Left hindlimb (tissue), 1 donor: ENCODE data around the gene MEFV.

Experiments used
- DNase-seq: peaks from one replicate; pipeline ENCODE4 v3.0.0-alpha.2; 2018

The MEFV gene

GRCh38 chr16:3268294-3268693 is 11.9 kb upstream of the MEFV start:
- DNase-seq, result no peak

GRCh38 chr16:3266873-3267537 is 10.6 kb upstream of the MEFV start:
- DNase-seq, result peak; percentile 59

GRCh38 chr16:3264137-3265036 is 8.0 kb upstream of the MEFV start:
- DNase-seq, result peak; percentile 99

GRCh38 chr16:3262517-3262916 is 6.1 kb upstream of the MEFV start:
- DNase-seq, result no peak

GRCh38 chr16:3259836-3260235 is 3.4 kb upstream of the MEFV start:
- DNase-seq, result no peak

- no peak for DNase-seq
Observed at GRCh38 chr16:3256866-3257465, 533 bp upstream of the MEFV start.

GRCh38 chr16:3254309-3254708 is 2.1 kb downstream of the MEFV start:
- no peak for DNase-seq

- no peak for DNase-seq
Observed at GRCh38 chr16:3252967-3253366, 3.5 kb downstream of the MEFV start.

- DNase-seq, result no peak
Observed at GRCh38 chr16:3249451-3249850, 7.0 kb downstream of the MEFV start.

- no peak for DNase-seq
Observed at GRCh38 chr16:3249020-3249419, 7.4 kb downstream of the MEFV start.

GRCh38 chr16:3248596-3248995 is 7.8 kb downstream of the MEFV start:
- no peak for DNase-seq

- DNase-seq, result no peak
Observed at GRCh38 chr16:3246876-3247275, 9.6 kb downstream of the MEFV start.

- no peak for DNase-seq
Observed at GRCh38 chr16:3246002-3246401, 10.4 kb downstream of the MEFV start.

- DNase-seq, result no peak
Observed at GRCh38 chr16:3243882-3244281, 12.6 kb downstream of the MEFV start.

- no peak for DNase-seq
Observed at GRCh38 chr16:3242709-3243108, 13.7 kb downstream of the MEFV start.

GRCh38 chr16:3241761-3242160 is 14.7 kb downstream of the MEFV start:
- DNase-seq, result no peak

GRCh38 chr16:3235856-3236669 is 20.4 kb downstream of the MEFV start:
- DNase-seq, result no peak

GRCh38 chr16:3234857-3235561 is 21.4 kb downstream of the MEFV start, which contains the start of gene ZNF200:
Gene ZNF200 (minus strand): TSS chr16:3235158. CDS start chr16:3233755, 1,403 bp downstream.
- DNase-seq, result peak; percentile 96

- DNase-seq, result no peak
Observed at GRCh38 chr16:3234543-3234856, 21.9 kb downstream of the MEFV start.

GRCh38 chr16:3223913-3224515 is 32.4 kb downstream of the MEFV start:
- no peak for DNase-seq

GRCh38 chr16:3220839-3221238 is 35.6 kb downstream of the MEFV start:
- no peak for DNase-seq

- DNase-seq, result no peak
Observed at GRCh38 chr16:3216263-3216640, 40.2 kb downstream of the MEFV start.
